ENCODE results near the gene TUBA3D.
A peak's percentile ranks its signal among the peaks of the same experiment; 100 is the strongest.
"Not testable (repeated sequence)": the region's sequence is repeated elsewhere in the genome, so short reads cannot be mapped to it uniquely, and the experiment has no call there.

Gene TUBA3D

GRCh38 chr2:131514408-131515166 is 38.7 kb downstream of the TUBA3D start:
- DNase-seq, result not testable (repeated sequence)

GRCh38 chr2:131515235-131515634 is 39.3 kb downstream of the TUBA3D start:
- not testable (repeated sequence) for DNase-seq

- DNase-seq, result no peak
Observed at GRCh38 chr2:131516011-131516410, 40.1 kb downstream of the TUBA3D start.

- DNase-seq, result not testable (repeated sequence)
Observed at GRCh38 chr2:131516621-131517020, 40.7 kb downstream of the TUBA3D start.

GRCh38 chr2:131517106-131517831 is 41.4 kb downstream of the TUBA3D start:
- no peak for DNase-seq

GRCh38 chr2:131517856-131518255 is 41.9 kb downstream of the TUBA3D start:
- DNase-seq, result not testable (repeated sequence)

GRCh38 chr2:131518531-131518930 is 42.6 kb downstream of the TUBA3D start:
- DNase-seq, result not testable (repeated sequence)

- DNase-seq, result no peak
Observed at GRCh38 chr2:131519466-131519865, 43.5 kb downstream of the TUBA3D start.

GRCh38 chr2:131519871-131520470 is 44.1 kb downstream of the TUBA3D start:
- not testable (repeated sequence) for DNase-seq

- DNase-seq, result no peak
Observed at GRCh38 chr2:131520526-131520925, 44.6 kb downstream of the TUBA3D start.

- DNase-seq, result not testable (repeated sequence)
Observed at GRCh38 chr2:131521524-131521923, 45.6 kb downstream of the TUBA3D start.

- no peak for DNase-seq
Observed at GRCh38 chr2:131521961-131522781, 46.3 kb downstream of the TUBA3D start.

GRCh38 chr2:131525256-131525655 is 49.3 kb downstream of the TUBA3D start:
- not testable (repeated sequence) for DNase-seq

GRCh38 chr2:131527131-131528001 is 51.4 kb downstream of the TUBA3D start, which contains the start of gene CCDC74A:
Gene CCDC74A, plus strand, starts transcription at chr2:131527888. Its CDS starts 83 bp downstream, at chr2:131527971.
- peak; percentile 82 for DNase-seq

GRCh38 chr2:131528981-131529863 is 53.3 kb downstream of the TUBA3D start:
- not testable (repeated sequence) for DNase-seq

- DNase-seq, result not testable (repeated sequence)
Observed at GRCh38 chr2:131529864-131530445, 54.0 kb downstream of the TUBA3D start.

- DNase-seq, result not testable (repeated sequence)
Observed at GRCh38 chr2:131530626-131531344, 54.9 kb downstream of the TUBA3D start.

- DNase-seq, result not testable (repeated sequence)
Observed at GRCh38 chr2:131531547-131532185, 55.7 kb downstream of the TUBA3D start.

All from central memory CD4-positive, alpha-beta T cell (primary cell).